ENCODE data around the gene BRAP.

The BRAP gene

DNA sequence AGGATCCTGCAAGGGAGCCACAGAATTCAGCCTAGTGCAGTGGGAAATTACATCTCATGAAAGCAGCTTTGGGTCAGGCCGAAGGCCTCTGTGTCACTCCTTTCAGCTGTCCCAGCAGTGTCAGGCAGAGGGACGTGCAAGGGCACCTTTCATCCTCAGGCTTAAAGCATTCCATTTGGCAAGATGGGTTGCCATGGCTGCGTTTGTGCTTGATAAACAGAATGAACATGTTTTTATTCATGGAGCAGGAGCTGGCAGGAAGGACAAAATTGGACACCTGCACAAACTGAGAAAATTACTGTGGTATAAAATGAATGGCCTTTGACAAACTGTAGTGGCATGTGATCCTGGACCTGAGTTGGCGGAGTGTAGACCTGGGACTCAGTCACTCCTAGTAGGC is 29.5 kb upstream of the BRAP start:
- H3K79me2 ChIP-seq (ENCODE audit: insufficient read depth, low read length), result no peaks in the 10 kb centered on the region
- no peak overlapping the region for H3K27ac ChIP-seq (ENCODE audit: low read depth, low read length, poor library complexity, severe bottlenecking)
- H3K4me1 ChIP-seq (ENCODE audit: insufficient read depth, low read length, severe bottlenecking), result no peaks in the 10 kb centered on the region
- H3K36me3 ChIP-seq (ENCODE audit: insufficient read depth, low read length), result peaks cover 13% of the 10 kb centered on the region
- TF ChIP-seq, protein P1, sequence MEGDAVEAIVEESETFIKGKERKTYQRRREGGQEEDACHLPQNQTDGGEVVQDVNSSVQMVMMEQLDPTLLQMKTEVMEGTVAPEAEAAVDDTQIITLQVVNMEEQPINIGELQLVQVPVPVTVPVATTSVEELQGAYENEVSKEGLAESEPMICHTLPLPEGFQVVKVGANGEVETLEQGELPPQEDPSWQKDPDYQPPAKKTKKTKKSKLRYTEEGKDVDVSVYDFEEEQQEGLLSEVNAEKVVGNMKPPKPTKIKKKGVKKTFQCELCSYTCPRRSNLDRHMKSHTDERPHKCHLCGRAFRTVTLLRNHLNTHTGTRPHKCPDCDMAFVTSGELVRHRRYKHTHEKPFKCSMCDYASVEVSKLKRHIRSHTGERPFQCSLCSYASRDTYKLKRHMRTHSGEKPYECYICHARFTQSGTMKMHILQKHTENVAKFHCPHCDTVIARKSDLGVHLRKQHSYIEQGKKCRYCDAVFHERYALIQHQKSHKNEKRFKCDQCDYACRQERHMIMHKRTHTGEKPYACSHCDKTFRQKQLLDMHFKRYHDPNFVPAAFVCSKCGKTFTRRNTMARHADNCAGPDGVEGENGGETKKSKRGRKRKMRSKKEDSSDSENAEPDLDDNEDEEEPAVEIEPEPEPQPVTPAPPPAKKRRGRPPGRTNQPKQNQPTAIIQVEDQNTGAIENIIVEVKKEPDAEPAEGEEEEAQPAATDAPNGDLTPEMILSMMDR (IDR thresholded peaks at IDR 0.05; ENCODE audit: low read length), result no peak
- TF ChIP-seq EZH2 (IDR thresholded peaks at IDR 0.05; ENCODE audit: borderline replicate concordance, low read length), result no peak
- H3K4me3 ChIP-seq (ENCODE audit: low read depth, low read length, poor library complexity, severe bottlenecking), result no peak overlapping the region
- no peak overlapping the region for H2AFZ ChIP-seq (ENCODE audit: low read length)
- H3K9me3 ChIP-seq (ENCODE audit: low read length), result no peaks in the 10 kb centered on the region
- H3K9ac ChIP-seq (ENCODE audit: low read length), result no peak overlapping the region
- H3K27me3 ChIP-seq (ENCODE audit: insufficient read depth, low read length), result no peaks in the 10 kb centered on the region
- H4K20me1 ChIP-seq (ENCODE audit: insufficient read depth, low read length), result no peaks in the 10 kb centered on the region
- no peaks in the 10 kb centered on the region for H3F3A ChIP-seq (ENCODE audit: insufficient read depth, low read length)
- H3K9me2 ChIP-seq (ENCODE audit: low read depth, low read length), result no peaks in the 10 kb centered on the region
- H3K4me2 ChIP-seq (ENCODE audit: low read length), result no peak overlapping the region

DNA sequence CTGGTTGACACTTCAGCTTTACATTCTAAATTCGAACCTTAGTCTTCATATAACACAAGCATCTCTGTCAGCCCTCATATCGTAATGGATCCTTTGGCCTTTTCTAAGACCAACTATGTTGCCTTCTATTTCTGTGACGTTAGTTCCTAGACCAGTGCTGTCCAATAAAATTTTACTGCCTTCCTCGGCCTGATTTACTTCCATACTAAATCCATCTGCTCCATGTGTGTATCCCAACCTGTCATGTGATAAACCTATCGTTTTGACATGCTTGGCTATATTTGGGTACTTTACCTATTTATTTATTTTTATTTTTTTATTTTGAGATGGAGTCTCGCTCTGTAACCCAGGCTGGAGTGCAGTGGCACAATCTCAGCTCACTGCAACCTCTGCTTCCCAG is 20.4 kb upstream of the BRAP start:
- no peak for TF ChIP-seq EZH2 (IDR thresholded peaks at IDR 0.05; ENCODE audit: borderline replicate concordance, low read length)
- TF ChIP-seq, protein P1 (IDR thresholded peaks at IDR 0.05; ENCODE audit: low read length), result no peak
- Histone ChIP-seq H3K4me2 (ENCODE audit: low read length) (no peak overlapping the region), H3K9me2 (ENCODE audit: low read depth, low read length) (no peaks in the 10 kb centered on the region), H2AFZ (ENCODE audit: low read length) (no peak overlapping the region), H3K79me2 (ENCODE audit: insufficient read depth, low read length) (no peaks in the 10 kb centered on the region), H3F3A (ENCODE audit: insufficient read depth, low read length) (no peaks in the 10 kb centered on the region), H3K4me3 (ENCODE audit: low read depth, low read length, poor library complexity, severe bottlenecking) (no peak overlapping the region), H4K20me1 (ENCODE audit: insufficient read depth, low read length) (no peaks in the 10 kb centered on the region), H3K36me3 (ENCODE audit: insufficient read depth, low read length) (peaks cover 8% of the 10 kb centered on the region; the same call in 1 of the 2 replicates), H3K9ac (ENCODE audit: low read length) (no peak overlapping the region), H3K4me1 (ENCODE audit: insufficient read depth, low read length, severe bottlenecking) (no peaks in the 10 kb centered on the region), H3K9me3 (ENCODE audit: low read length) (no peaks in the 10 kb centered on the region), H3K27ac (ENCODE audit: low read depth, low read length, poor library complexity, severe bottlenecking) (no peak overlapping the region), H3K27me3 (ENCODE audit: insufficient read depth, low read length) (no peaks in the 10 kb centered on the region)

DNA sequence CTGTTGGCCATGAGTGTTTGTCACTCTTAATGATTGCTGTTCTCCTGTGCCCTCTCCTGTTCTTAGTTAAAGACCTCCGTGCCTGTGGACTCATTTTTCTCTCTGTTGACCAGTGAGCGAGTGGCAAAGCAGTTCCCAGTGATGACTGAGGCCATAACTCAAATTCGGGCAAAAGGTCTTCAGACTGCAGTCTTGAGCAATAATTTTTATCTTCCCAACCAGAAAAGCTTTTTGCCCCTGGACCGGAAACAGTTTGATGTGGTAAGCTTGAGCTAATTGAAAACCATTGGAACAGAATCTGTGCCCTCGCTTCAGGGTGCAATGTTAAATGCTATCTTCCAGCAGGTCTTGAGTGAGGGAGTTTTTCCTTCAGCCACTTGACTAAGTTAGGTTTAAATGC is 19.9 kb upstream of the BRAP start:
- H3K9me3 ChIP-seq (ENCODE audit: low read length), result no peaks in the 10 kb centered on the region
- peaks cover 8% of the 10 kb centered on the region; the same call in 1 of the 2 replicates for H3K36me3 ChIP-seq (ENCODE audit: insufficient read depth, low read length)
- no peak overlapping the region for H3K4me2 ChIP-seq (ENCODE audit: low read length)
- H3K9ac ChIP-seq (ENCODE audit: low read length), result no peak overlapping the region
- H3K4me3 ChIP-seq (ENCODE audit: low read depth, low read length, poor library complexity, severe bottlenecking), result no peak overlapping the region
- no peaks in the 10 kb centered on the region for H4K20me1 ChIP-seq (ENCODE audit: insufficient read depth, low read length)
- no peak overlapping the region for H2AFZ ChIP-seq (ENCODE audit: low read length)
- TF ChIP-seq, protein P1 (IDR thresholded peaks at IDR 0.05; ENCODE audit: low read length), result no peak
- TF ChIP-seq EZH2 (IDR thresholded peaks at IDR 0.05; ENCODE audit: borderline replicate concordance, low read length), result no peak
- H3K27me3 ChIP-seq (ENCODE audit: insufficient read depth, low read length), result no peaks in the 10 kb centered on the region
- no peaks in the 10 kb centered on the region for H3K79me2 ChIP-seq (ENCODE audit: insufficient read depth, low read length)
- no peaks in the 10 kb centered on the region for H3F3A ChIP-seq (ENCODE audit: insufficient read depth, low read length)
- H3K9me2 ChIP-seq (ENCODE audit: low read depth, low read length), result no peaks in the 10 kb centered on the region
- H3K27ac ChIP-seq (ENCODE audit: low read depth, low read length, poor library complexity, severe bottlenecking), result no peak overlapping the region
- no peaks in the 10 kb centered on the region for H3K4me1 ChIP-seq (ENCODE audit: insufficient read depth, low read length, severe bottlenecking)
